Measurements from ENCODE around the gene NCKAP5.

Gene NCKAP5

DNA sequence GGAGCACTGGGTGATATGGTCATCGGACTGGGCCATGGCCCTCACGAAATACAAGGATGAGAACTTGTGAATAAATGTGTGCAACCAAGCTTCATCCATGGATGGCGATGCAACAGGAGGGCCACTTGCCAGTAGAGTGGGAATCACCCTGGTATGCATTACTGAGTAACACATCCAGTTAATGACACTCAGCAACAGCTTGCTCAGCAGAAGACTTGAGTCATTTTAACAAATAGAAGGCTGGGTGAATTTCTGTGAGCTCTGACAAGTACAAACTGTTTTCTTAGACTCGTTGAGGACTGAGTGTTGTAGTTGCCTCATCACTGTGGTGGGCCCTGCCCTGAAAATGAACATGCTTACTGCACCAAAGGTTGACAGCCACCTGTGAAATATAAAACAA is 221.6 kb downstream of the NCKAP5 start:
- Mint-ChIP-seq H3K9me3 (no peaks in the 10 kb centered on the region), H3K27ac (no peak overlapping the region), H3K4me1 (no peaks in the 10 kb centered on the region), H3K4me3 (no peak overlapping the region), H3K36me3 (ENCODE audit: low read depth) (no peaks in the 10 kb centered on the region), H3K27me3 (ENCODE audit: low read depth) (no peaks in the 10 kb centered on the region)
- TF ChIP-seq, protein P1, sequence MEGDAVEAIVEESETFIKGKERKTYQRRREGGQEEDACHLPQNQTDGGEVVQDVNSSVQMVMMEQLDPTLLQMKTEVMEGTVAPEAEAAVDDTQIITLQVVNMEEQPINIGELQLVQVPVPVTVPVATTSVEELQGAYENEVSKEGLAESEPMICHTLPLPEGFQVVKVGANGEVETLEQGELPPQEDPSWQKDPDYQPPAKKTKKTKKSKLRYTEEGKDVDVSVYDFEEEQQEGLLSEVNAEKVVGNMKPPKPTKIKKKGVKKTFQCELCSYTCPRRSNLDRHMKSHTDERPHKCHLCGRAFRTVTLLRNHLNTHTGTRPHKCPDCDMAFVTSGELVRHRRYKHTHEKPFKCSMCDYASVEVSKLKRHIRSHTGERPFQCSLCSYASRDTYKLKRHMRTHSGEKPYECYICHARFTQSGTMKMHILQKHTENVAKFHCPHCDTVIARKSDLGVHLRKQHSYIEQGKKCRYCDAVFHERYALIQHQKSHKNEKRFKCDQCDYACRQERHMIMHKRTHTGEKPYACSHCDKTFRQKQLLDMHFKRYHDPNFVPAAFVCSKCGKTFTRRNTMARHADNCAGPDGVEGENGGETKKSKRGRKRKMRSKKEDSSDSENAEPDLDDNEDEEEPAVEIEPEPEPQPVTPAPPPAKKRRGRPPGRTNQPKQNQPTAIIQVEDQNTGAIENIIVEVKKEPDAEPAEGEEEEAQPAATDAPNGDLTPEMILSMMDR (IDR thresholded peaks at IDR 0.05; ENCODE audit: unreplicated experiment in 3 of 3) = no peak

DNA sequence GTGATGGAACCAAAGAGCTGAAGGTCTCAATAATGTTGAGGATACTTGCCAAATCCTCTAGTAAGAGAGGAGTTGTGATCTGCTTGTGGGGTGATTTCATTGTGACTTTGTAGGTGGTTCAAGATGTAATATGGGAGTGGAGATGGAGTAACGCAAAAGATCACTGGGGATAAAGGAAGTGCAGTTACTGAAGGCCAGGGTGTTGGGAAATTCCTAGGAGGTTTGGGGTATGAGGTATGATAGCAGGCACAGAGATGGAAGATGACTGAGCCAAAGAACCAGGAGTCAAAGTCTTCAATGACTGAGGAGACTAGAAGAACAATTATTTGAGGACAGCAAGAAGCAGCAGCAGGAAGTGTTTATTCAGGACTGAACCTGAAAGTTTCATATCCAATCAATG is 222.6 kb downstream of the NCKAP5 start:
- H3K27me3 Mint-ChIP-seq (ENCODE audit: low read depth) = no peaks in the 10 kb centered on the region
- TF ChIP-seq, protein P1 (IDR thresholded peaks at IDR 0.05; ENCODE audit: unreplicated experiment in 3 of 3) = no peak
- H3K4me1 Mint-ChIP-seq = no peaks in the 10 kb centered on the region
- H3K4me3 Mint-ChIP-seq = no peak overlapping the region
- H3K9me3 Mint-ChIP-seq = no peaks in the 10 kb centered on the region
- no peaks in the 10 kb centered on the region for H3K36me3 Mint-ChIP-seq (ENCODE audit: low read depth)
- H3K27ac Mint-ChIP-seq = no peak overlapping the region

DNA sequence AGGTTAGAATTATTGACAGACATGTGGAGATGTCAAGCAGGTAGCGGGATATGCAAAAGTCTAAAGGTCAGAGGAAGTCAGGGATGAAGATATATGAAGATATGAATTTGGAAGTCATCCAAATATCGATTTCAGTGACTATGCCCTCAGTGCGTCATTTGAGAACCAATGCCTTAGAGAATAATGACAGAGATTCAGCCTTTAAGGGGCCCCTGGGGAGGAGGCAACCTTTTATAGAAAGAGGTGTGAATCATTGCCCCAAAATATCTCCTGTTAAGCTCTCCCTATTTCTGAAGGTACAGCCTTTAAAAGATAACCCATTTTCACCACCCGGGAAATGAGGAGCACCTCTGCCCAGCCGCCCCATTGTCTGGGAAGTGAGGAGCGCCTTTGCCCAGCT is 223.4 kb downstream of the NCKAP5 start:
- no peaks in the 10 kb centered on the region for H3K27me3 Mint-ChIP-seq (ENCODE audit: low read depth)
- H3K27ac Mint-ChIP-seq = no peak overlapping the region
- H3K36me3 Mint-ChIP-seq (ENCODE audit: low read depth) = no peaks in the 10 kb centered on the region
- no peak overlapping the region for H3K4me3 Mint-ChIP-seq
- H3K4me1 Mint-ChIP-seq = no peaks in the 10 kb centered on the region
- TF ChIP-seq, protein P1 (IDR thresholded peaks at IDR 0.05; ENCODE audit: unreplicated experiment in 3 of 3) = no peak
- H3K9me3 Mint-ChIP-seq = no peaks in the 10 kb centered on the region

DNA sequence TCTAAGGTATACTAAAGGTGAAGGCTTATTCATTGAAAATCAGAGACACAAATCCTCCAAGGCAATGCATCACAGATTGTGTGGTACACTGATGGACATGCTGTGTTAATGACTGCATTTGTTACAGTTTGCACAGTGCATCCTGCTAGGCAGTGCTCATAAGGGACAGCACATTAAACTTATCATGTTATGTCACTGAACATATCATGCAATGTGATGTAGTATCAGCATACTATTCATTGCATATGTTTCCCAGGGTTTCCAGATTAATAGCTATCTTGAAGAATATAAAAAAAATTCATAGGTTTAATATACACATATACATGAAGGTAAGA is 225.3 kb downstream of the NCKAP5 start:
- TF ChIP-seq, protein P1 (IDR thresholded peaks at IDR 0.05; ENCODE audit: unreplicated experiment in 3 of 3) = no peak
- Mint-ChIP-seq H3K27me3 (ENCODE audit: low read depth) (no peaks in the 10 kb centered on the region), H3K27ac (no peak overlapping the region), H3K4me1 (no peaks in the 10 kb centered on the region), H3K4me3 (no peak overlapping the region), H3K36me3 (ENCODE audit: low read depth) (no peaks in the 10 kb centered on the region), H3K9me3 (no peaks in the 10 kb centered on the region)

DNA sequence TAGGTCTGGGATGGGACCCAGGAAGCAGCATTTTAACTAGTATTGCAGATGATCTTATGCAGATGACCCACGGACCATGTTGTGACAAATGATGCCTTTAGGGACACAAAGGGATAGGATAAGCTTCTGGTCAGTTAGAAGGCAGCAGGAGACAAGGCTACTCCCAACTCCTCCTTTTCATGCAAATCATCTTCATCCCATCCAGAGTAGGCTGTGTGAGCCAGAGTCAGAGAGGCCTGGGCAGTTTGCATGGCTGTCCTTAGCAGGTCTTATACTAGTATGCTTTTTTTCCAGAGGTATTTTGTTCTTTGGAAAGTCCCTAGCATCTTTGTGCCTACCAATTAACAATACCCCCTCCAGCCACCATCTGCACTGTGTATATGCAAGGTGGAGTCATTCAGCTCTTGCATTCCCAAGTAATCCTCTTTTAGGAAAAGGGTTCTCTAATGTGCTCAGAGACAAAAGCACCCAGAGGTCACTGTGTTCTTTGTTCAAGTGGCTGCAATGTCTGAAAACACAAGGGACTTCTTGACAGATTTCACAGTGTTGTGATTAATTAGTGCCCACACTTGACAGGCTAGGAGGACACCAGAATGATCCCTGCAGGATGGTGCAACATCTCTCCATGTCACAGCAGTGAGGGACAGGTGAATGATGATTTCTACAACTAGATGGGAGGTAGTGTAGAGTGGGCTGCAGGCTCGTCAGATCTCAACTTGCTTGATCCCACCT is 225.8 kb downstream of the NCKAP5 start:
- TF ChIP-seq, protein P1 (IDR thresholded peaks at IDR 0.05; ENCODE audit: unreplicated experiment in 3 of 3) = no peak
- Mint-ChIP-seq H3K36me3 (ENCODE audit: low read depth) (no peaks in the 10 kb centered on the region), H3K4me3 (no peak overlapping the region), H3K4me1 (no peaks in the 10 kb centered on the region), H3K9me3 (no peaks in the 10 kb centered on the region), H3K27me3 (ENCODE audit: low read depth) (no peaks in the 10 kb centered on the region), H3K27ac (no peak overlapping the region)

DNA sequence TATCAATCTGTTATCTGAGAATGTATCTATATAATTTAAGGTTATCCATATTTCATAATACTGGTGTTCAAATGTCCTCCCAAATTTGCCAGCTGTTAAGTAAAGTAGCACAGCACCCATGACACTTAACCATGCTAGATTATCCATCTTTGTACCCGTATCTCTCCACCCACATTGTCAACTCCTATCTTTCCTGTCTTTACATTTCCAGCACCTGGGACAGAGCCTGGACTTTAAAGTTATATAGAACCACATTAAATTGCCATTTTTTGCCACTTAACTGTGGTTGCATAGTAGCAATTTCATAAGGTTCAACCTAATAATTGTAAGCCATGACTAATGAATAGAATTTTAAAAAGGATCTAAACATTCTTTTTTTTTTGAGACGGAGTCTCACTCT is 226.7 kb downstream of the NCKAP5 start:
- Mint-ChIP-seq H3K27ac (no peak overlapping the region), H3K4me1 (no peaks in the 10 kb centered on the region), H3K9me3 (no peaks in the 10 kb centered on the region), H3K36me3 (ENCODE audit: low read depth) (no peaks in the 10 kb centered on the region), H3K27me3 (ENCODE audit: low read depth) (no peaks in the 10 kb centered on the region), H3K4me3 (no peak overlapping the region)
- TF ChIP-seq, protein P1 (IDR thresholded peaks at IDR 0.05; ENCODE audit: unreplicated experiment in 3 of 3) = no peak

All from nephron (organoid).